Hippocampal formation (tissue), 2 donors: ENCODE measurements around the gene IL1RAPL2.
"Not testable (repeated sequence)": the region's sequence is repeated elsewhere in the genome, so short reads cannot be mapped to it uniquely, and the experiment has no call there.

ENCODE experiments used
- DNase-seq, 2 donors: peaks; one replicate each; lab custom pipeline; 2025; lab: John Stamatoyannopoulos, UW

The IL1RAPL2 gene

DNA sequence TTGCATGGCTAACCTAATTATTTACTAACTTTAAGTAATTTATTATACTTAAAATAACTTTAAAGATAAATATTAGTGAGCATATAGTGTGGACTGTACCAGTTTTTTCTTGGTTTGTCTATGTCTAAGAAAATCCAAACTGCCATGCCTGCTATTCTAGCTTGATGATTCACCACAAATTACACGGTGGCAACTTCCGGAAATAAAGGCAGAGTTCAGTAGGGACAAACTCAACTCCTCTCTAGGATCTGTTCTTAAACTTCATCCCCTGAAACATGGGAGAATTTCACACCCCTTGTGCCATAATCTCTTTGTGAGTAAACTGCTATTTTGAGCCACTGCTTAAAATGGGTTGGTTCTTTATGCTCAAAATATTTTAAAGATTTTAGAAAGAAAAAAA lies 1042.7 kb downstream of the IL1RAPL2 start:
- no peak for DNase-seq

DNA sequence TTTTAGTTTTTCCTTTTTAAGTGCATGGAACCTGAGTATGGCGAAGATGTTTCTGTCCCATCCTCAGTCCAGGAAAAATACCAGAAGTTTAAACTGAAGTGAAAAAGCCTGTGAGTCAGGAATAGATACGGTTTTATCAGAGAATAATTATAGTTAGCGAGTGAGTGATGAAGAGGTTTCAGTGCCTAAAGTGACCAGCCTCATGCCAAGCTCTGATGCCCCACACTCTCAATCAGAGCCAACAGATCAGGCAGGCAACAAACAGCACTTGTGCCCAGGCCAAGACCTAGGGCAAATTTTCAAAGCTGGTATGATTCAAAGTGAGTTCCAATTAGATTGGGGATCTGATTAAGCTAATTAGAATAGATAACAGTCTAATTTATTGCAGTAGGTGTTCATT lies 1043.5 kb downstream of the IL1RAPL2 start:
- DNase-seq, result no peak

DNA sequence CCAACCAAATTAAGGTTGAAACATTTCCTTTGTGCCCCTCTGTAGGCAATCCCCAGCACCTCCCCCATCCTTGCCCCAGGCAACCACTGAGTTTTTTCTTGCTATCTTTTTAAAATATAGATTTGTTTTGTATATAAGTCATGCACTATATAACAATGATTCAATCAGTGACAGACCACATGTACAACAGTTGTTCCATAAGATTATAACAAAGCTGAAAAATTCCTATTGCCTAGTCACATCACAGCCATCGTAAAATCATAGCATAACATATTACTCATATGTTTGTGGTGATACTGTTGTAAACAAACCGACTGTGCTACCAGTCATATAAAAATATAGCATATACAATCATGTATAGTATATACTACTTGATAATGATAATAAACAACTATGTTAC lies 1044.4 kb downstream of the IL1RAPL2 start:
- no peak for DNase-seq

DNA sequence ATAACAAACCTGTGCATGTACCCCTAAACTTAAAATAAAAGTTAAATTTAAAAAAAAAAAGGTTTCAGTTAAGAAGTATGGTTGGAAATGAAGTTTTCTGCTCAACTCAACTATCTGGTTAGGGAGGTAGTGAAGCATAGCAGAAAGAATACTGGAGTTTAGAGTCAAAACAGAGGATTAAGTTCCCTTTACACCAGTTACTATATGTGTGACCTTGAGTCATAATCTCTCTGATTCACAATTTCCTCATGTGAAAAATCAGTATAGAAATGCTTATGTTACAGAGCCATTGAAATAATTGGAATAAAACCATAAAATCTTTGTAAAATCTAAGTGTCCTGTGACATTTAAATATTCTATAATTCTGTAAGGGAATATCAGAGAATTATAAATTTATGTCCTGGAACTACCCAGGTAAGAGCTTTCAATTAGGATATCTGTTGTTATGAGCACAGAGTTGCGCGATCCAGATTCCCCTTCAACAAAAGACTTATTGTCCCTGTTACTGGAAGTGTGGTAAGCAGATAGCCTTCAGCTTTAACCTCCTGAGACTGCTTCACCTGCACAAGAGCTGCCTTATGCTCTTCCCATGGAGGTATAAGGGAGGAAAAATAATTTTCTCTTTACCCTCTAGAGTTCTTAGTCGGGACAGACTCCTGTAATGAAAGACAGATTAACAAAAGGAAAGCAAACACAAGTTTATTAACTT lies 1052.5 kb downstream of the IL1RAPL2 start:
- no peak for DNase-seq

DNA sequence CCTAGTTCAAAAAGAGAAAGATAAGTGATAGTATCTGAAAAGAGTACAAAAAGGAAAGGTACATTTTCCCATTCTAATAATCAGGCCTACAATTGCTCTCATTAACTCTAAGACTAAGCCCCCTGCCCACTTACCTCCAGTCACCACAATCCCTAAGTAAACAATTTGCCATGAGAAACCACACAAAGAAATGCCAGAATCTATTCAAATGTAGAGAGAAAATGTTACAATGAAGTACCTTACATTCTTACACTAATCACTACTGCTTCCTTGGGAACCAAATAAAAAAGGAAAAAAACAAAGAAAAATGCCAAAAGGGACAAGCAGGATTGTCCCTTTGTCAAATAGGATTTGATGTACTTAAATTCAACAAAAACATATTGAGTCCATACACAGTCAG lies 1068.2 kb downstream of the IL1RAPL2 start:
- DNase-seq, result no peak

DNA sequence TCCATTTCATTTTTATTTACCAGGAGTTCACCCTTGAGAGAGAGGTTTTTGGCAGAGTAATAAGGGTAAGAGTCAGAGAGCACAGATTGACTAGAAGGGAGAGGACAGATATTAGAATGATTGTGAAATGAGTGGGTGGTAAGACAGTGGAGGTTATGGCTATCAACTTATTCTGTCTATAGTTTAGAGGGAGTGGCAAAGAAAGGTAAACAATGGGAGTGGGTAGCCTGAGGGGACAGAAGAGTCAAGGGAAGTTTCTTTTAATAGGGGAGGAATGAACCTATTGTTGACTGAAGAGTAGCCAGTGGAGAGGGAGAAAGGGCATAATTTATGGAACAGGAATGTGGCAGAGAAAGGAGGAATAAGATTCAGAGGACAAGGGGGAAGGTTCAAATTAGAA lies 1069.8 kb downstream of the IL1RAPL2 start:
- no peak for DNase-seq

DNA sequence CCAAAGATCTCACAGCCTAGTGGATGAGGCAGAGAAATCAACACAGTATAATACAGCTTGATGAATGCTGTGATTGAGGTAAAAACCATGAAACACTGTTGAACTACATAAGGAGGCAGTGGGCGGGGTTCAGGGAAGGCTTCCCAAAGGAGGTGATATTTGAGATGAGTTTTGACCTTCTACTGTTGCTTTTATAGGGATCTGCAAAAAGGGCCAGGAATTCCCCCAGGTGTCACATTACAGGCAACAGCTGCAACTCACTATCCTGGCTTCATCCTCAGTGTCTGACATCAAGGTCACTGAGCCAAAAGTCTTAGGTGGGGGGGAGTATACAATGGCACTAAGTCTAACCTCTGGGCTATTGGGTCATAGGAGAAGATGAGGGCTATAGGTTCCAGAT lies 1070.7 kb downstream of the IL1RAPL2 start:
- no peak for DNase-seq

DNA sequence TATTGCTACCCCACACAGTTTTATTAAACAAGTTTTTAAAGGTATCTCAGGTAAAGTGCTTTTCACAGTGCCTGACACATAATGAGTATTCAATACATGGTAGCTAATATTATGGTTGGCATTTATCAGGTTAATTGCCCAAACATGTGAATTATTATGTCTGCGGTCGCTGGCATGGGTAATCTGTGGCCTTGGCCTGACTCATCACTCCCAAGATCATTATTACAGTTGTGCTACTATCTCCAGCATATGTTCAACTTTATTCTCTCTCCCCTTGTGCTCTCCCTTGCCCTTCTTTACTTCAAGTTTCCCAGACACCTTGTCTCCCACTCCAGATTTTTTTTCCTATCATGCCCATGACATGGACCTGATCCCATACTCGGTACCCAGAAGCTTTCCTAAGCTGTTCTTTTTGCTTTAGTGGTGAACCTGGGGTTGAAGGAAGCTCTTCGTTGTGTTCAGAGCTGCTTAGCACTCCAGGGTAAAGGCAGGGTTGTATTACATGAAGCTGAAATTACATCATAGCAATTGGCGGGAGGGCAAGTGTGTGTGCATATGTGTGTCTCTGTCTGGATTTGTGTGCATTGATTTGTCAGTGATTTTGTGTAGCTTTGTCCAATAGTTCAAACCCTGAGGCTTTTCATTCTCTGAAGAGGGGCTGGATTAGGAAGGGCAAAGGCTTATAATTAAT lies 1079.8 kb downstream of the IL1RAPL2 start:
- DNase-seq, result no peak

DNA sequence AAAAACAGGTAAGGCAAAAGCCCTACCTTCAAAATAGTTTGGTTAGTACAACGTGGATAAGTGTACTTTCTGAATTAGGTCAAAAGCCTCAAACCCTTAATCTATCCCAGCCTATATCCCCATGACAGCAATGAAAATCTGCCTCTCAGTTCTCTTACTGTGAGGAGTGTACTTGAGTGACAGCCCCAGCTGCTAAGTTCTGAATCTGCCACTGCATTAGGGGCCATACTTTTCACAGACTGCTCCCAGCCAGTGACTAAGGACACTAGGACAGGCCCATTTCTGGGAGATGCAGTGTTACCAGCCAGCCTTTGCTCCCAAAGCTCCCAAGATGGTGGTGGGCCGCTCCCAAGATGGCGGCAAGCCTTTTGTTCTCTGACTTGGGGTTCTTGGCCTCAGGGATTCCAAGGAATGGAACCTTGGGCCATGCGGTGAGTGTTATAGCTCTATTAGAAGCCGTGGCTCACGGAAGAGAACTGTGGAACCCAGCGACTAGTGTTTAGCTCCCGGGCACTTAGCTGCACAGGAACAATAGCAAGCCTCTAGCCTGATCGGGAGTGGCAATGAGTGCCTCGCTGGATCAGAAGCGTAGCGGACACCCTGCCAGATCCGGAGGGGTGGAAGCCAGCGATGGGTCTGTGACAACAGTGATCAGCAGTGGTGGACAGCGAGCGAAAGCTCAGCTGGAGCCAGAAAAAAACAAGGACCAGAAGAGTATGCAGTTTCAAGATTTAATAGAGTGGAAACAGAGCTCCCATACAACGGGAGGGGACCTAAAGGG lies 1080.8 kb downstream of the IL1RAPL2 start:
- DNase-seq, result no peak

DNA sequence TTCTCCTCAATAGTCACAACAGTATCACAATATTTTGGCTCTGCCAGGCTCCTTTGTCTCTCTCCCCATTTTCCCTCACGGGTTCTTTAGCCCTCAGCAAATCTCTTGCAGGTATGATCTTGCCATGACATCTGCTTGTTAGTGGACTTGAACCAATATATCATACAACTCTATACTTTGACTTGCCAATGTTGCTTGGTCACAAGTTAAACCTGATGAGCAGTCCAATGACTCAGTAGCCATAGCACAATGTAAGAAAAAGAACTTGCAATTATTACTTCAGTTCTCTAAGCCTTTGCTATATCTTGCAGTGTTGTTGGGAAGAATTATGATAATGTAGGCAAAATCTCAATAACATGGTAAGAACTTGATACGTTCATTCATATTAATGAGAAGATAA lies 1081.8 kb downstream of the IL1RAPL2 start:
- DNase-seq, result no peak

DNA sequence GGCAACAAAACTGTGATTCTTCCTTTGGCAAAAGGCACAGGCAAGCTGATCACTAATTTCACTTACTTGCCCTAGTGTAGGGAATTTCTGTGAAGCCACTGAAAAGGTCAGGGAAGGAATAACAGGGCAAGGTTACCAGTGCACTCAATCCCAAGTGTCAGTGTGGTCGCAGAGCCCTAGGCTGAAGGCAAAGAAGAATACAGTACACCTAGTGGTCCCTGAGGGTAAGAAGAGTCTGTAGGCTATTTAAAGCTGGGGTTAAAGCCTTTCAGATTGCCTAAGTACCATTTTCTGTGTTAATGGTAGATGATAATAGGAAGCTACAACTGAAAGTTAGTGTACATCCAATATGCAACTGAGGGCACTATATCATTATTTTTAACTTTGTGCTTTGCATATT lies 1082.7 kb downstream of the IL1RAPL2 start:
- DNase-seq, result no peak

DNA sequence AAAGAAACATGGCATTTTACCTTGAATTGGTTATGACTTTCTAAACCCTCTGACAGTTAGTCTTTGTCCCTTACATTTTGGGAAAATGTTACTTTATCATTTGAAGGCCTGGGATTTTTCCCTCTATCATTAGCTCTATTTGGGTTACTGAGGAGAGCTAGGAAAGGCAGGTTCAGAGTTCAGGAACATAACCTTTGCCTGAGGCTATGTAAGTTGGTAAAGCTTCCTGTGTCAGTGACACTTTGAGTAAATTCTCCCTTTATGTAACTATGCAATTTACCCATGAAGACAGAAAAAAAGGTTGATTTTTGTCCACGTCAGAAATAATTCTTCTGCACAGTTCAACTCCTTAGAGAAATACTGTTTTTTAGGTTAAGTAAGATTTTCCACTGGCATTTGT lies 1084.6 kb downstream of the IL1RAPL2 start:
- no peak for DNase-seq

DNA sequence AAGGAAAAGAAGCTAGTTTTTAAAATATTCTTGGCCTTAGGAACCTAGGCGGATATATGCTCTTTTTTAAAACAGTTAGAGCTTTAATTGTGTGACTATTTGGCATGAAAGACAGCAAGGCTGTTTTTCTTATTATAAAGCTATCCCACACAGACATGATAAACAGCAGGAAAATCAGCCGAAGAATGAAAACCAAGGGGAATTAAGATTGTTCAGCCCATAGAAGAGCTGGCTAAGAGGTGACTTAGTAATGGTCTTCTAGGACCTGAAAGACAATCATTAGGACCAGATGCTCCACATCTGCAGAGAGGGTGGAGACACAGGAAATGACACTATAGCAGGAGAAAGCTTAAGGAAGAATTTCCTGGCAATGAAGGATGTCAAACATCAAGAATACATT lies 1085.0 kb downstream of the IL1RAPL2 start:
- DNase-seq, result no peak

DNA sequence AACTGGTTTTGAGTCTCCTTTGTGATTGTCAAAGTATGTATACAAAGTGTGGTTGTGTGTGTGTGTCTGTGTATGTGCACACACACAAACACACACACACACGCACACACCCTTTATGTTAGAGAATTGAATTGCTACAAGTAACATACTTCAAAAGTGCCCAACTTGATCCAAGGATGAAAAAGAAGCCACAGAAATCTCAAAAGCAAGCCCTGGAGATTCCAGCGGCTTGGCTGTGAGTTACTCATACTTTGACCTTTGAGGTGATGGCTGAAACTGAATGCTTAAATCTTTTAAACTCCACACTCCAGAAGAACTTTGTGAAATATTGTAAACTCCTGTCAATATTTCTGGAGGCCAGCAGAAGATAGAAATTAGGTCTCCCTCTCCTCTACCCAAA lies 1087.9 kb downstream of the IL1RAPL2 start:
- DNase-seq, result no peak

DNA sequence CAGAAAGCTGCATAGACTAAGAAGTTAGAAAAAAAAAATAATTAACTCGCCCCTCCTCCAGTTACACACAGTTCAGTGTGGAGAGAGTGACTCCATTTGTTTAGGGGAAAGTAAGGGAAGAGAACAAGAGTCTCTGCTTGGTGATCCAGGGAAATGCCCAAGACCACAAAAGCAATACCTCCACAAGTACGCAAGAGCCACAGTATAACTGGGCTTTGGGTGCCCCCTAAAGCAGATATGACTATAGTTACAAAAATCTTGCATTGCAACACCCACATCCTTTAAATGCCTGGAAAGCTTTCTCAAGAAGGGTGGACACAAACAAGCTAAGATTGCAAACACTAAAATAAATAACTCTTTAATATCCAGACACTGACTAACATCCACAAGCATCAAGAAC lies 1092.1 kb downstream of the IL1RAPL2 start:
- no peak for DNase-seq

DNA sequence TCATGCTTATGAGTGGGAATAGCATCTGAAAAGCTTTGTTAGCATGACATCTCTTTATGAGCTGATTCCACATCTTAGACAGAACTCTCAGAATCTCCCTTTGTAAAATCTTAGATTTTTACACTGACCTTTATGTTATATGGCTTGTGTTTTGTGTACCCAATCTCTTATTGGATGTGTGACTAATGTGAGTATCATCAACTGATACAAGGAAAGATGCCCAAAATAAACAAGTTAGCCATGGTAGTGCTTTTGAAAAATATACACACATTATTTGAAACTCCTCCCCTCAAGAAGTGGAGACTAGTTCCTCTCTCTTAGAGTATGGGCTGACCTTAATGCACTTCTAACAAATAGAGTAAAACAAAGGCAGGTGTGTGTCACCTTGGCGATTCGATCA lies 1096.2 kb downstream of the IL1RAPL2 start:
- DNase-seq, result no peak

DNA sequence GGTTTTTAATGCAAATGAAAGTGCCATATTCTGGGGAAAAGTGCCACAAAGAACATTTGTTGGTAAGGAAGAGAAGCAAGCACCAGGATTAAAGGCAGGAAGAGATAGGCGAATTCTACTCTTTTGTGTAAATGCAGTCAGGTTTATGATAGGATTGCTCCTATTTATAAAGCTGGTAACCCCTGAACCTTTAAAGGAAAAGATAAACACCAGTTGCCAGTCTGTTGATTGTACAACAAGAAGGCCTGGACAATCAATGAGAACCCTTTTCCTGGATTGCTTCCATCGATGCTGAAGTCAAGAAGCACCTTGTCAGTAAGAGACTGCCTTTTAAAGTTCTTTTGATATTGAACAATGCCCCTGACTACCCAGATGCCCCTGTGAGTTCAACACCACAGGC lies 1098.2 kb downstream of the IL1RAPL2 start:
- DNase-seq, result no peak

DNA sequence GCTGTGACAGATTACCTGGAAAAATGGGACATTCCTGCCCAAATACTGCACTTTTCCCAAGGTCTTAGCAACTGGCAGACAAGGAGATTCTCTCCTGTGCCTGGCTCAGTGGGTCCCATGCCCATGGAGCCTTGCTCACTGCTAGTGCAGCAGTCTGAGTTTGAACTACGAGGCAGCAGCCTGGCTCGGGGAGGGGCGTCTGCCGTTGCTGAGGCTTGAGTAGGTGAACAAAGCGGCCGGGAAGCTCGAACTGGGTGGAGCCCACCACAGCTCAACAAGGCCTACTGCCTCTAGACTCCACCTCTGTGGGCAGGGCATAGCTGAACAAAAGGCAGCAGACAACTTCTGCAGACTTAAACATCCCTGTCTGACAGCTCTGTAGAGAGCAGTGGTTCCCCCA lies 1118.3 kb downstream of the IL1RAPL2 start:
- DNase-seq, result not testable (repeated sequence)

DNA sequence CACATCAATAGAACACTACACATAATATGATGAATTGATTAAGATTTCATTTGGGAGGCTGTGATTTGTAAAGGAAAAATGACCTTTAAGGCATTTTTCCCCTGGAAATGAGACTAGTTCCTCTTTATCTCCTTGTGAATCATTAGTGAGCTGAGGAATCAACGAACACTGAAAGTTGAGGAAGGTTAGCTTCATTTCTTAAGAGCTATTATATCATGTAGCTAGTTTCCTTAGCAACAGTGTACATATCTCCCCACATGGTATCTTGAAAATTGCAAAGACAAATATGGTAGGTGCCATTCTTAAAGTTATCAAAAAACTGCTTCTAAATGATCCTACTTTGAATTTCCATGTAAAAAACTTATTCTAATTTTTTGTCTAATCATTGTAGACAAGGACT lies 1128.8 kb downstream of the IL1RAPL2 start:
- no peak for DNase-seq

DNA sequence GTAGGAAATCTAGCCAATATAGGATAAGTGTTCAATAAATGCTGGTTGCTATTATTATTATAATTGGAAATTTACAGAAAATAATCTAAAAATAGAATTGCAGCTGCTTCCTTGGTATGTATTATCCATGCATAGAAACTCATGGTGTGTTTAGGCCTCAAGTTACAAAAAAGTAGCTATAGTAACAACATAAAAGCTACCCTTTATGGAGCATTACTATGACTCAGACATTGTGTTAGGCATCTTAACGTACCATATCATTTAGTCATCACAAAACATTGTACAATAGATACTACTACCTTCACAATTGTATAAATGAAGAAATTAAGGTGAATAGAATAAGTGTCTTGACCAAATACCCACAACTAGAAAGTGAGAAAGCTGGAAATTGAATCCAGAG lies 1129.5 kb downstream of the IL1RAPL2 start:
- no peak for DNase-seq

DNA sequence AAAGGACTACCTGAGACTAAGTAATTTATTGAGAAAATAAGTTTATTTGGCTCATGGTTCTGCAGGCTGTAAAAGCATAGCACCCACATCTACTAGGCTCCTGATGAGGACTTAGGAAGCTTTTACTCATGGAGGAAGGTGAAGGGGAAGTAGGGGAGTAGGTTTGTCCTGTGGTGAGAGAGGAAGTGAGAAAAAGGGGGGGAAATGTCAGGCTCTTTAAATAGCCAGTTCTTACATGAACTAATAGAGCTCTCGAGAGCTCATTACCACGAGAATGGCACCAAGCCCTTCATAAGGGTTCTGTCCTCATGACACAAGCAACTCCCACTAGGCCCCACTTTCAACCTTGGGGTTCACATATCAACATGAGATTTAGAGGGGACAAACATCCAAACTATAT lies 1130.9 kb downstream of the IL1RAPL2 start:
- DNase-seq, result no peak

DNA sequence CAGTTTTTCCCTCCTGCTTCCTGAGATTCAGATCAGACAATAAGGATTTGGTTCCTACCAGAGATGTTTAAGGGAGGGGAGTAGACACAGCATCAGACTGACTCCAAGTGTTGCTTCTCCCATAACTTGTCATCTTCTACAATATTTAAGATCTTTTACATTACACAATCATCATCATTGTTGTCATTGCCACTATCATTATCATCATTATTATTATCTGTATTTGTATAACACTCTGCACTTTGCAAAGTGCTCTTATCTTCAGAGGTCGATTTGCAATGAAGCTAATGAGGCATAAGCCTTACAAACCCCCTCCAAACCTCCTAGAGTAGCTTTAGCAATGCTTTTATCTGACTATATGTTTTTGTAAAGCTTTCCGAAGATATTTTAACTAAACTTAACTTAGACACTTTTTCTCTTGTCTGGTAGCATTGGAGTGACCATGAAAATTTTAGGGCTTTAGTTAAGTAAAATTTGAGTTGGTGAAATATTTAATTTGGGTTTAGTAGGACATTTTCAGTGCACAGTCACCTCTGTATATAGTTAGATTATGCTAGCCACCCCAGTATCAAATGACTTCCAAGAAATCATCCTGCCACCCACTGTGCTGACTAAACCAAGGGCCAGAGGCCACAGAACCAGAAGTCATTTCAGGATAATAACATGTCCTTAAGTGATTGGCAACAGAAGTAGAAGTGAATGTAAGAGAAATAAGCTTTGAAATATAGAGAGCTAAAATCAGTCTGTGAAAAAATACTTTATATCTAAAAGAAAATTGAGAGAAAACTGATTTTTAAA lies 1132.2 kb downstream of the IL1RAPL2 start:
- DNase-seq, result no peak
